HepG2 (cell line): ENCODE measurements around the gene TBCD. TPM values are rescaled to one million over a fixed set of nuclear protein-coding genes. Genes with fewer than 3 reads are reported as not detected.
A peak's percentile ranks its signal among the peaks of the same experiment; 100 is the strongest.

Experiments used
- ATAC-seq: fragments of 200-7000 bp; cut with Tn5 transposase; 3 replicates; pipeline ENCODE4 v1.9.1; 2020; ENCODE audit warnings: mild to moderate bottlenecking, moderate library complexity
- BruUV-seq: library from RNA; stranded (reverse); fragments of 400-500 nt; replicated peaks from 2 replicates; lab custom pipeline; 2021; lab: Mats Ljungman, UMichigan
- CTCF ChIA-PET: fragments of 300-600 bp; formaldehyde crosslinking; extraction: SDS; loops from one replicate; lab custom pipeline; 2021; ENCODE audit warnings: low total read pairs, inconsistent platforms, low intra/inter-chr PET ratio; lab: Yijun Ruan, JAX
- POLR2A ChIA-PET: fragments of 350-600 bp; sonication (Branson Sonifier 250); formaldehyde crosslinking; loops from one replicate; lab custom pipeline; 2020; ENCODE audit warnings: antibody characterized with exemption, inconsistent platforms; lab: Yijun Ruan, JAX
- DNase-seq: peaks from one replicate; pipeline ENCODE4 v3.0.0-alpha.2; 2015; ENCODE audit warnings: low spot score
- FAIRE-seq: peaks from 3 replicates; lab custom pipeline; 2011; peaks lifted over from hg19 to GRCh38; lab: Jason Lieb, UNC
- H2AFZ ChIP-seq: one replicate; pipeline ENCODE4 v1.6.1; 2011; ENCODE audit warnings: low read length, inconsistent platforms
- H3K27ac ChIP-seq: fragments of 300-600 bp; 3 replicates; pipeline ENCODE4 v1.8.0; 2011; ENCODE audit warnings: mixed run types, mild to moderate bottlenecking, mixed read lengths, low read length, inconsistent platforms; ENCODE audit not compliant: insufficient read depth; ENCODE audit errors: extremely low read length
- H3K27me3 ChIP-seq, 2 experiments: fragments of 200-600 bp in 1 of 2; 2 replicates in 1 of 2; 3 replicates in 1 of 2; pipeline versions ENCODE4 v1.6.0 to v1.8.0; 2011; ENCODE audit warnings: low read length in 2 of 2, mild to moderate bottlenecking in 2 of 2, moderate library complexity in 2 of 2, inconsistent platforms in 1 of 2; ENCODE audit not compliant: insufficient read depth in 2 of 2, control insufficient read depth in 1 of 2
- H3K36me3 ChIP-seq, 2 experiments: fragments of 200-600 bp in 1 of 2; replicated peaks in 1 of 2; 2 replicates in 1 of 2; 3 replicates in 1 of 2; pipeline versions ENCODE4 v1.5.1 to v1.8.0; 2011; ENCODE audit warnings: low read length in 2 of 2, inconsistent platforms in 1 of 2; ENCODE audit not compliant: insufficient read depth in 2 of 2, control insufficient read depth in 1 of 2
- H3K4me1 ChIP-seq: 2 replicates; pipeline ENCODE4 v1.5.1; 2012; ENCODE audit warnings: low read length, inconsistent platforms; ENCODE audit not compliant: insufficient read depth
- H3K4me2 ChIP-seq: 2 replicates; pipeline ENCODE4 v1.6.0; 2011; ENCODE audit warnings: low read depth, low read length, inconsistent platforms
- H3K4me3 ChIP-seq, 3 experiments: fragments of 200-600 bp in 1 of 3; sonication (generic), shearing (Covaris generic) in 1 of 3; replicated peaks in 1 of 3; 2 replicates each; pipeline ENCODE4 v1.5.1; 2011 to 2016; ENCODE audit warnings: low read length in 3 of 3, inconsistent platforms in 2 of 3, low read depth in 2 of 3, mild to moderate bottlenecking in 2 of 3, control low read depth in 1 of 3, mixed read lengths in 1 of 3; ENCODE audit not compliant: insufficient read depth in 1 of 3
- H3K79me2 ChIP-seq: one replicate; pipeline ENCODE4 v1.6.1; 2011; ENCODE audit warnings: low read length, inconsistent platforms; ENCODE audit not compliant: insufficient read depth
- H3K9ac ChIP-seq: 2 replicates; pipeline ENCODE4 v1.6.0; 2011; ENCODE audit warnings: mild to moderate bottlenecking, low read depth, low read length, inconsistent platforms; ENCODE audit not compliant: insufficient read depth
- H3K9me3 ChIP-seq: 2 replicates; pipeline ENCODE4 v1.5.1; 2012; ENCODE audit warnings: mild to moderate bottlenecking, low read length
- H4K20me1 ChIP-seq: 2 replicates; pipeline ENCODE4 v1.6.0; 2011; ENCODE audit warnings: inconsistent platforms, mild to moderate bottlenecking, low read length, moderate library complexity; ENCODE audit not compliant: insufficient read depth
- CENPX ChIP-seq: sonication (generic); formaldehyde crosslinking; IDR thresholded peaks from 2 replicates; pipeline ENCODE4 v1.9.0; 2021; ENCODE audit warnings: mild to moderate bottlenecking, missing genetic modification reagents, moderate library complexity
- EHMT2 ChIP-seq: fragments of 200-600 bp; sonication (generic); IDR thresholded peaks from 2 replicates; pipeline ENCODE4 v1.7.0; 2017; ENCODE audit warnings: antibody characterized with exemption, low read depth, low read length, borderline replicate concordance
- MATR3 ChIP-seq: sonication (generic); formaldehyde crosslinking; IDR thresholded peaks from 2 replicates; pipeline ENCODE4 v1.4.0; 2020; ENCODE audit warnings: missing genetic modification reagents
- MYC ChIP-seq: sonication (generic); formaldehyde crosslinking; IDR thresholded peaks from 2 replicates; pipeline ENCODE4 v1.9.0; 2021; ENCODE audit warnings: missing genetic modification reagents, borderline replicate concordance
- NFKB2 ChIP-seq: sonication (generic); formaldehyde crosslinking; IDR thresholded peaks from 2 replicates; pipeline ENCODE4 v1.4.0; 2020; ENCODE audit warnings: missing genetic modification reagents, borderline replicate concordance
- NR2C2 ChIP-seq: sonication (generic); formaldehyde crosslinking; IDR thresholded peaks from 2 replicates; pipeline ENCODE4 v1.4.0; 2020; ENCODE audit warnings: missing genetic modification reagents, mild to moderate bottlenecking, moderate library complexity, borderline replicate concordance
- PAWR ChIP-seq: sonication (generic); formaldehyde crosslinking; IDR thresholded peaks from 2 replicates; pipeline ENCODE4 v1.4.0; 2020; ENCODE audit warnings: missing genetic modification reagents, mild to moderate bottlenecking, borderline replicate concordance
- RFXAP ChIP-seq: sonication (generic); formaldehyde crosslinking; IDR thresholded peaks from 2 replicates; pipeline ENCODE4 v1.4.0; 2020; ENCODE audit warnings: missing genetic modification reagents, borderline replicate concordance
- SCMH1 ChIP-seq: sonication (generic); formaldehyde crosslinking; IDR thresholded peaks from 2 replicates; pipeline ENCODE4 v1.9.0; 2021; ENCODE audit warnings: missing genetic modification reagents, mild to moderate bottlenecking, borderline replicate concordance
- SP4 ChIP-seq: sonication (generic); formaldehyde crosslinking; IDR thresholded peaks from 2 replicates; pipeline ENCODE4 v1.8.1; 2023; ENCODE audit warnings: mild to moderate bottlenecking, missing genetic modification reagents
- SYNCRIP ChIP-seq: fragments of 200-400 bp; formaldehyde crosslinking; IDR thresholded peaks from 2 replicates; pipeline ENCODE4 v1.6.1; 2018; ENCODE audit warnings: mild to moderate bottlenecking, low read depth, low read length; ENCODE audit not compliant: insufficient read depth
- THAP7 ChIP-seq: sonication (generic); formaldehyde crosslinking; IDR thresholded peaks from 2 replicates; pipeline ENCODE4 v1.8.1; 2023; ENCODE audit warnings: mild to moderate bottlenecking, missing genetic modification reagents
- YEATS4 ChIP-seq: sonication (generic); formaldehyde crosslinking; IDR thresholded peaks from 2 replicates; pipeline ENCODE4 v1.4.0; 2020; ENCODE audit warnings: missing genetic modification reagents, borderline replicate concordance
- ZNF225 ChIP-seq: sonication (generic); formaldehyde crosslinking; IDR thresholded peaks from 2 replicates; pipeline ENCODE4 v1.4.0; 2020; ENCODE audit warnings: mild to moderate bottlenecking, missing genetic modification reagents
- ZNF510 ChIP-seq: sonication (generic); formaldehyde crosslinking; IDR thresholded peaks from 2 replicates; pipeline ENCODE4 v1.4.0; 2020; ENCODE audit warnings: low read depth, mild to moderate bottlenecking, missing genetic modification reagents
- ZNF572 ChIP-seq: sonication (generic); formaldehyde crosslinking; IDR thresholded peaks from 2 replicates; pipeline ENCODE4 v1.5.1; 2020; ENCODE audit warnings: mild to moderate bottlenecking, missing genetic modification reagents
- ZNF574 ChIP-seq: sonication (generic); formaldehyde crosslinking; IDR thresholded peaks from 2 replicates; pipeline ENCODE4 v1.4.0; 2020; ENCODE audit warnings: missing genetic modification reagents
- ZNF678 ChIP-seq: sonication (generic); formaldehyde crosslinking; IDR thresholded peaks from 2 replicates; pipeline ENCODE4 v1.4.0; 2020; ENCODE audit warnings: mild to moderate bottlenecking, missing genetic modification reagents
- ZSCAN9 ChIP-seq: IDR thresholded peaks from 2 replicates; pipeline ENCODE4 v1.6.1; 2016; ENCODE audit warnings: borderline replicate concordance
- WGBS: methylation state at CpG from one replicate; pipeline ENCODE4 v1.1.6; 2017; ENCODE audit warnings: low lambda C conversion rate; 5-methylcytosine and 5-hydroxymethylcytosine counted together
- in situ Hi-C: cut with HindIII; loops from 2 replicates; pipeline ENCODE4 v1.10.0; 2017; ENCODE audit warnings: low pct_unique_long_range_greater_than_20kb; ENCODE audit not compliant: extremely low pct_ligation_motif_present
- intact Hi-C: fragments of 100-400 bp; cut with micrococcal nuclease; formaldehyde crosslinking; loops from one replicate; pipeline ENCODE4 v1.10.0; 2022; ENCODE audit not compliant: unreplicated experiment
- polyA plus RNA-seq, 8 experiments: library from polyadenylated mRNA; depleted of rRNA in 3 of 8; stranded (reverse) in 7 of 8; unstranded in 1 of 8; fragments of >200 nt; fragmentation: Illumina TruSeq in 4 of 8; extraction: Trizol in 4 of 8; gene quantifications; 2 replicates each; pipeline versions ENCODE4 v1.2.1 to v1.2.3, GENCODE V29; 2011 to 2016; ENCODE audit warnings: low read depth in 4 of 8, missing spikeins in 1 of 8, mixed read lengths in 1 of 8; ENCODE audit not compliant: insufficient read depth in 1 of 8
- total RNA-seq, 5 experiments: library from RNA; depleted of rRNA; stranded (reverse); fragments of >200 nt; fragmentation: Illumina TruSeq; extraction: Trizol; gene quantifications; 2 replicates each; pipeline ENCODE4 v1.2.3, GENCODE V29; 2016; ENCODE audit warnings: low read depth in 1 of 5

Gene TBCD
- total and polyA plus RNA-seq, 2 of the 13 experiments (the other 11 are each of a cell fraction or from before 2014, with no cell fraction given) = 33.9 to 54.8 TPM

GRCh38 chr17:82889496-82890338 lies 137.9 kb downstream of the TBCD start (continued):
- TF ChIP-seq PAWR (CRISPR knock-in tag) = no peak
- TF ChIP-seq THAP7 (CRISPR knock-in tag) = 0 out of 2 replicates have a peak, but pooled peaks have one; percentile 71
- no peak for TF ChIP-seq RFXAP
- TF ChIP-seq ZNF225 (CRISPR knock-in tag) = no peak
- TF ChIP-seq ZSCAN9 (CRISPR knock-in tag) = no peak

- H3K9ac ChIP-seq = no peak overlapping the region
- 97% methylated on average over 18 of the region's 18 CpGs for WGBS
- peaks cover 3 to 17% of the 10 kb centered on the region in 2 experiments; a peak in 4 of 5 replicates for H3K36me3 ChIP-seq
- peak overlapping the region; percentile 89 for H3K27ac ChIP-seq
- no peaks in the 10 kb centered on the region for H4K20me1 ChIP-seq
- peak overlapping the region in 1 of 3 experiments; percentile 60; a peak in 1 of 6 replicates for H3K4me3 ChIP-seq
- peak overlapping the region; percentile 78 for H3K4me2 ChIP-seq
- peaks cover 49% of the 10 kb centered on the region for H3K4me1 ChIP-seq
- in situ Hi-C loops (no loop called here), intact Hi-C loops (no loop called here)
- no peaks in the 10 kb centered on the region for H3K9me3 ChIP-seq
- BruUV-seq = no TSS peak
- no peak for FAIRE-seq
- POLR2A ChIA-PET = interaction anchor here (1.6 to 2.0 kb wide), 2 partner anchors 9 to 14 kb away, joined by 6 to 11 read pairs; no protein-coding TSS in a partner anchor
- H2AFZ ChIP-seq = no peak overlapping the region
- CTCF ChIA-PET = no interaction called here
- no peak for DNase-seq
- no peaks in the 10 kb centered on the region for H3K27me3 ChIP-seq
- no peaks in the 10 kb centered on the region for H3K79me2 ChIP-seq
- ATAC-seq = no peak
- no peak for TF ChIP-seq MATR3 (CRISPR knock-in tag)
- no peak for TF ChIP-seq ZNF510
- no peak for TF ChIP-seq CENPX
- TF ChIP-seq ZNF572 (CRISPR knock-in tag) = peak; percentile 12; the same call in 1 of the 2 replicates
- TF ChIP-seq EHMT2 = no peak
- TF ChIP-seq ZNF678 = peak; percentile 52; the same call in 1 of the 2 replicates
- no peak for TF ChIP-seq NR2C2 (CRISPR knock-in tag)
- no peak for TF ChIP-seq SCMH1 (CRISPR knock-in tag)
- 0 out of 2 replicates have a peak, but pooled peaks have one; percentile 43 for TF ChIP-seq YEATS4 (CRISPR knock-in tag)
- TF ChIP-seq SP4 (CRISPR knock-in tag) = no peak
- TF ChIP-seq ZNF574 (CRISPR knock-in tag) = 0 out of 2 replicates have a peak, but pooled peaks have one; percentile 7
- peak; percentile 59; the same call in 1 of the 2 replicates for TF ChIP-seq NFKB2 (CRISPR knock-in tag)
- no peak for TF ChIP-seq SYNCRIP
- 0 out of 2 replicates have a peak, but pooled peaks have one; percentile 38 for TF ChIP-seq MYC (CRISPR knock-in tag)
Observed at GRCh38 chr17:82890339-82890730, 138.5 kb downstream of the TBCD start.
